IPS-20b (cell line): ENCODE measurements around the gene CSPG4.
"Not testable (repeated sequence)": the region's sequence is repeated elsewhere in the genome, so short reads cannot be mapped to it uniquely, and the experiment has no call there.

Source experiments
- H3K27ac ChIP-seq: one replicate; pipeline ENCODE4 v1.5.1; 2013; ENCODE audit warnings: low read length
- H3K27me3 ChIP-seq: 2 replicates; pipeline ENCODE4 v1.6.1; 2013; ENCODE audit warnings: mild to moderate bottlenecking, low read length, inconsistent platforms; ENCODE audit not compliant: insufficient read depth
- H3K36me3 ChIP-seq: 2 replicates; pipeline ENCODE4 v1.6.1; 2013; ENCODE audit warnings: low read depth, mild to moderate bottlenecking, inconsistent platforms, low read length, moderate library complexity; ENCODE audit not compliant: insufficient read depth
- H3K4me1 ChIP-seq: 2 replicates; pipeline ENCODE4 v1.6.1; 2013; ENCODE audit warnings: mild to moderate bottlenecking, control low read depth, inconsistent platforms, low read length, moderate library complexity; ENCODE audit not compliant: insufficient read depth
- H3K4me3 ChIP-seq: 2 replicates; pipeline ENCODE4 v1.5.1; 2013; ENCODE audit warnings: mild to moderate bottlenecking, low read length, inconsistent platforms
- H3K9ac ChIP-seq: 2 replicates; pipeline ENCODE4 v1.6.1; 2013; ENCODE audit warnings: low read depth, mild to moderate bottlenecking, inconsistent platforms, low read length, moderate library complexity
- H3K9me3 ChIP-seq: 2 replicates; pipeline ENCODE4 v1.6.1; 2013; ENCODE audit warnings: mild to moderate bottlenecking, low read depth, low read length, inconsistent platforms; ENCODE audit not compliant: insufficient read depth

CSPG4 gene

DNA sequence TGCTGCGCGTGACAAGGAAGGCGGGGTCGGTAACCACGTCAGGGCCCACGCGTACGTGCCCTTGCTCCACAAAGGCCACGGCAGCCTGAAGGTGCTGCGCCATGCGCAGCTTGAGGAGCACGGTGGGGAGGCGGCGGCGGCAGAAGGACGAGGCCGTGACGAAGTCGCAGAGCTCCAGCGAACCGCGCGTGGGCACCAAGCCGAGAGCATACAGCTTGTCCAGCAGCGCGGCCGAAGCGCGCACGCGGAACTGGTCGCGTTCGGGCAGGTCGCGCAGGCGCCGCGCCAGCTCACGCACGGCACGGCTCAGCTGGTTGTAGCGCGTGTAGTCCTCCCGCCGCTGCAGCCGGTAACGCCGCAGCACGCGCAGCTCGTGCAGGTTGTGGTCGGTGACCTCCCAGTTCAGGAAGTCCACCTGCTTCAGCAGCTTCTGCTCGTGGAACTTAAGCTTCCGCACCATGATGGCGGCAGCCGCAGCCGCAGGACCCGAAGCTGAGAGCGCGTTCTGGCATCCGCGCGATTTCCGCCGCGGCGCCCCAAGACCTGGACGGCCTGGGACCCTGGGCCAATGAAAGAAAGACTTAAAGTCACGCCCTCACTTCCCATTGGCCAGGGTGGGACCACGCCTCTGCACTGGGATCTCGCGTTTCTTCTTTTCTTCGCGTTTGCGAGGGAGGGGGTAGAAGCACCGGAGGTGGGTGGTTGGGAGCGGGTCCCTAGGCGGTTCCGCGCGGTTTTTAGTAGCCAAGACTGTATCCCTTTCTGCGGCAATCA, 72.8 kb downstream of the CSPG4 start, which contains the start of gene IMP3:
Gene IMP3 (minus strand): TSS at position 516 of the 774 bp plus-strand sequence. CDS start 56 bp downstream, at position 460.
- H3K27ac ChIP-seq = peak within 1 kb of the TSS; percentile 57
- H3K4me1 ChIP-seq = peaks cover 10% of the 10 kb centered on the region

DNA sequence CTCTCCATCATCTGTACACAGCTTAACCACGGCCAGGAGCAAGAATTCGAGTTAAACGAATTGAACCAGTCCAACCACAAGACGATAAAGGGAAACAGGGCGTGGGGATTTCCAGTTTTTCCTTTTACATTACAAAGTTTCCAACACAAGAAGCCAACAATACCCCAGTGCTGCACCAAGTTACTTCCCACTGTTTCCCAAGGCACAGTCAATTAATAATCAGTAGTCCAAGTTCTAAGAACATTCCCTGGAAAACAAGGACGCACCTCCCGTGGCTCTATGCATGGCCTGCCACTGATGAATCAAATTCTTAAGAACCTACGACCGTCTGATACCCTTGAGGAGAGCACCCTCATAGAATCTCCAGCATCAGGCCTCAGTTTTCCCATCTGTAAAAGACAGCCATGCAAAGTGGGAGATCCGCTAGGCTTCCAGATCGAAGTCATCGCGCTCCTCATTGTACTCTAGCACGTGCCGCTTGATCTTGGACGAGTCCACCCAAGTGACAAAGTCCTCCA, 73.4 kb downstream of the CSPG4 start:
- peak overlapping the region; percentile 99 for H3K4me3 ChIP-seq
- peaks cover 10% of the 10 kb centered on the region; the same call in 1 of the 2 replicates for H3K36me3 ChIP-seq
- H3K9me3 ChIP-seq = no peaks in the 10 kb centered on the region
- H3K9ac ChIP-seq = peak overlapping the region; percentile 98
- H3K27me3 ChIP-seq = no peaks in the 10 kb centered on the region
- H3K4me1 ChIP-seq = peaks cover 10% of the 10 kb centered on the region
- peak overlapping the region; percentile 57 for H3K27ac ChIP-seq

More for the DNA sequence above, 72.8 kb downstream of the CSPG4 start, which contains the start of gene IMP3:
- peak within 1 kb of the TSS; percentile 99 for H3K4me3 ChIP-seq
- H3K36me3 ChIP-seq = peaks cover 10% of the 10 kb centered on the region; the same call in 1 of the 2 replicates
- H3K9me3 ChIP-seq = no peaks in the 10 kb centered on the region
- H3K27me3 ChIP-seq = no peaks in the 10 kb centered on the region
- peak within 1 kb of the TSS; percentile 98 for H3K9ac ChIP-seq

DNA sequence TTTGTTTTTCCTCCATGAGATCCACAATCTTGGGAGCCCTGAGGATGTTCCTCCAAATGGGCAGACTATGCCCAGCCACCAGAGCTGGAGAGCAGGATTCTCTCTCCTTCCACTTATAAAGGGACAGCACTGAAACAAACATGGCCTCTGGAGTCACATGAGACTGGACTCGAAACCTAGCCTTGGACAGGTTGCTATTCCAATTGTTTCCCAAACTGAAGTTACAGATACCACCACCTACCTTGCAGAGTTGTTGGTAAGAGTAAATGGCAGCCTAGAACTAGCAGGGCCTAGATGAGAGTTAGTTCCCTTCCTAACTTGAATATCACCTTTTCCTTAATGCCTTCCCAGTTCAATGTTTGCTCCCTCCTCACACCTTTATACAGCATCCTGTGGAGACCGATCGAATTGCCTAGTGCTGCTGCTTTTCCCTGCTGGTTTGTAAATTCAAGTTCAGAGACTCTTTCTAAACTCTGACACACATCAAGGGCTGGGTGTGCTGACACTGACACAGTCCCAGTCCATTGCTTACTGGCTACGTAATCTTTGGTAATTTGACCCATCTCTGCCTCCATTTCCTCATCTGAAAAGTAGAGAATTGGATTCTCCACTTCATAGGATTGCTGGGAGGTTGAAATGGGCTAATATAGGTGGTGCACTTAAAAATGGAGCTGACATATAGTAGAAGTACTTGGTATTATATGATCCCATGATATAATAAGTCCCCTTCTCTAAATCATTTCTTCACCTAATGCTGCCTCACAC, 75.2 kb downstream of the CSPG4 start:
- Histone ChIP-seq H3K36me3 (peaks cover 10% of the 10 kb centered on the region; the same call in 1 of the 2 replicates), H3K27me3 (no peaks in the 10 kb centered on the region), H3K4me3 (peak overlapping the region; percentile 99), H3K9ac (peak overlapping the region; percentile 98; the same call in 1 of the 2 replicates), H3K27ac (no peak overlapping the region), H3K4me1 (peaks cover 10% of the 10 kb centered on the region), H3K9me3 (no peaks in the 10 kb centered on the region)

DNA sequence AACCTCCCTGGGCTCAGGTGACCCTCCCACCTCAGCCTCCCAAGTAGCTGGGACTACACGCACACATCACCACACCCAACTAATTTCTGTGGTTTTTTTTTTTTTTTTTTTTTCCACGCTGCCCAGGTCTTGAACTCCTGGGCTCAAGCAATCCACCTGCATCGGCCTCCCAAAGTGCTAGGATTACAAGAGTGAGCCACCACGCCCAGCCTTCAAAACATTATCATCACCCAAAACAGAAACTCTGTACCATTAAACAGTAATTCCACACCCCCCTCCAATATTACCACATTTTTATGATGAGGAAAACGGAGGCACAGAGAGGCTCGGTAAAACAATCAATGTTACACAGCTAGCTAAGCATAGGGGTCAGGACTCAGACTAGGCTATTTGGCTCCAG, 76.6 kb downstream of the CSPG4 start:
- Histone ChIP-seq H3K27ac (no peak overlapping the region), H3K27me3 (no peaks in the 10 kb centered on the region), H3K4me3 (no peak overlapping the region), H3K9me3 (no peaks in the 10 kb centered on the region), H3K36me3 (peaks cover 10% of the 10 kb centered on the region; the same call in 1 of the 2 replicates), H3K4me1 (peaks cover 10% of the 10 kb centered on the region), H3K9ac (no peak overlapping the region)

DNA sequence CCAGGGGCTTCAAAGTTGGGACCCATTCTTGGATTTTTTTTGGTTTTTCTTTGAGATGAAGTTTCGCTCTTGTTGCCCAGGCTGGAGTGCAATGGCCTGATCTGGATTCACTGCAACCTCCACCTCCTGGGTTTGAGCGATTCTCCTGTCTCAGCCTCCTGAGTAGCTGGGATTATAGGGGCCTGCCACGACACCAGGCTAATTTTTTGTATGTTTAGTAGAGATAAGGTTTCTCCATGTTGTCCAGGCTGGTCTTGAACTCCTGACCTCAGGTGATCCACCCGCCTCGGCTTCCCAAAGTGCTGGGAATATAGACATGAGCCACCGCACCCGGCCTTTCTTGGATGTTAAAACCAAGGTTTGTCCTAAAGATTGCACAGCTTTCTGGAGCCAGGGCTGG, 78.7 kb downstream of the CSPG4 start:
- not testable (repeated sequence) for H3K4me3 ChIP-seq, H3K36me3 ChIP-seq, H3K27ac ChIP-seq, H3K4me1 ChIP-seq, H3K27me3 ChIP-seq, H3K9ac ChIP-seq, H3K9me3 ChIP-seq

DNA sequence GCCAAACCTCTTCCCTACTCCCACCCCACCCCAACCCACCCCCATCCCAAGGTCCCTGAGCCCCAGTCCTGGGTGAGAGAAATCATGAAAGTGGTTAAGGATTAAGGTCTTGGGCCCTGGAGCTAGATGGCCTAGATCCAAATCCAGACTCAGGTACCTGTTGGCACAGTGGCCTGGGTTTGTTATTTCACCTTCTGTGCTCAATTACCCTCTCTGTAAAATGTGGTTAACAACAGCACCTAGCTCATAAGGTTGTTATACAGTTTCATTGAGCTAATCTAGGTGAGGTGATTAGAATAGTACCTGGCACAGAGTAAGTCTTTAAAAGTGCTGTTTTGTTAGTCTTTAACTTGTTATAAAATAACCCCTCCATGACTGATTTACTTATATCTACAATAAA, 80.7 kb downstream of the CSPG4 start:
- no peaks in the 10 kb centered on the region for H3K9me3 ChIP-seq
- no peak overlapping the region for H3K9ac ChIP-seq
- H3K36me3 ChIP-seq = no peaks in the 10 kb centered on the region; the same call in 1 of the 2 replicates
- H3K4me1 ChIP-seq = no peaks in the 10 kb centered on the region
- no peak overlapping the region for H3K4me3 ChIP-seq
- H3K27me3 ChIP-seq = no peaks in the 10 kb centered on the region
- no peak overlapping the region for H3K27ac ChIP-seq

DNA sequence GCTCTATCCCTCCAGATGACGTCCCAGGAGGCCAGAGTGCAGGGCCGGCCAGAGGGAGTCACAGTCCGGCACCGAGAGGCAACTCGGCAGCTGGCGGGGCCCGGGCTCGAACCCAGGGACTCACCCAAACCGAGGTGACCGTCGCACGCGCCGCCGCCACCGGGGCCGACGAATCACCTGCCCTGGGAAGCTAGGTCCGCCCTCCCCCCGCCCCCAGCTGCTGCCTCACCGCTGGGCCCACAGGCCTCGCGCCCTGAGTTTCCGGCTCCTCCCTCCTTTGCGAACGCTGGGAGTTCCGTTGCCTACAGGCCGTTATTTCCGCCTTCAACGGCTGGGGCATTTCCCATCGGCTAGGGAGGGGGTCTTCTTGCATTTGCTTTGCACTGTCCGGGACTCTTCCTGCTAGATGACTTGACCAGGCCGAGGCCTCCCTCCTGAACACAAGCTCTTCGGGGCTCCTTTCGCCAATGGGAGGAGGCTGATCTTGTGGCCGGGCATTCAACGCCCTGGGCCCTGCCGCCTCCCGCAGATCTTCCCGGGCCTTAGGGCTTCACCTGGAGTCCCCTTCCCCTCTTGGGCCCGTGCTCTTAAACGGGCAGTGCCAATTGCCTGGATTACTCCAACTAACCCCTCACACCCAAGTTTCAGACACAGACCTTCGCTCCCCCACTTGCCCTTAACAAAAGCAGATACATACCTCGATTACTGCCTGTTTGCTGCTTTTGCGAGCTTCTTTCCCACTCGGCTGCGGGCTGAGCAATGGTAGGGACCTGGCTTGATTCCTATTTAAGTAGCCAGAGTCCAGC, 86.9 kb downstream of the CSPG4 start, which contains the start of gene SNUPN:
Gene SNUPN (minus strand): TSS at position 184 of the 806 bp plus-strand sequence. CDS start 4,674 bp downstream, outside the sequence.
- peaks cover under 1% of the 10 kb centered on the region for H3K36me3 ChIP-seq
- peaks cover 6% of the 10 kb centered on the region; the same call in 1 of the 2 replicates for H3K4me1 ChIP-seq
- H3K9ac ChIP-seq = peak within 1 kb of the TSS; percentile 99
- no peaks in the 10 kb centered on the region for H3K9me3 ChIP-seq
- no peaks in the 10 kb centered on the region for H3K27me3 ChIP-seq
- peak within 1 kb of the TSS; percentile 97 for H3K4me3 ChIP-seq
- peak within 1 kb of the TSS; percentile 99 for H3K27ac ChIP-seq
